Measurements from ENCODE around the gene CFAP77.

DNA sequence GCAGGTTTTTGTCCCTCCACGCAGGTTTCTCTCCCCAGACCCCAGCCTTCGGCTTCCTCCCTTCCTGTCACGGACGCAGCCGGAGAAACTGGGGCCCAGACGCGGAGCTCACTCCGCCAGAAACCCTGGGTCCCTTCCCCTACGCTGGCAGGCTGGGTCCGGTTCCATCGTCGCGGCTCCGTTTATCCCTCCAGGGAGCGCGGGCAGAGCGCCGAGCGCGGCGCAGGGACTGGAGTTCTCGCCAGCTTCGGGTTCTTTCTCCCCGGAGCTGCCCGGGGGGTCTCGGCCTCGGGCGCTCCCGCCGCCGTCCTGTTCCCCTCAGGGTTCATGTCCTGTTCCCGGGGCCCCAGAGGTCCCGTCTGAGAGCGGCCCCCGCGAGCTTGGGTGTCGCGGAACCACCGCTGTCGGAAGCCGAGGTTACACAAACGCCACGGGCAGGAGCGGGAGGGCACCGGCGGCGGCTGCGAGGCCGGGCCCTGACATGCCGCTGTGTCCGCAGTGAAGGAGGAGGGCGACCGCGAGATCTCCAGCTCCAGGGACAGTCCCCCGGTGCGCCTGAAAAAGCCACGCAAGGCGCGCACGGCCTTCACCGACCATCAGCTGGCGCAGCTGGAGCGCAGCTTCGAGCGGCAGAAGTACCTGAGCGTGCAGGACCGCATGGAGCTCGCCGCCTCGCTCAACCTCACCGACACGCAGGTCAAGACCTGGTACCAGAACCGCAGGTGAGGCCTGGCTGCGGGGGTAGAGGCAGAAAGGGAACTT lies 177.0 kb downstream of the CFAP77 start:
- TF ChIP-seq, protein P1, sequence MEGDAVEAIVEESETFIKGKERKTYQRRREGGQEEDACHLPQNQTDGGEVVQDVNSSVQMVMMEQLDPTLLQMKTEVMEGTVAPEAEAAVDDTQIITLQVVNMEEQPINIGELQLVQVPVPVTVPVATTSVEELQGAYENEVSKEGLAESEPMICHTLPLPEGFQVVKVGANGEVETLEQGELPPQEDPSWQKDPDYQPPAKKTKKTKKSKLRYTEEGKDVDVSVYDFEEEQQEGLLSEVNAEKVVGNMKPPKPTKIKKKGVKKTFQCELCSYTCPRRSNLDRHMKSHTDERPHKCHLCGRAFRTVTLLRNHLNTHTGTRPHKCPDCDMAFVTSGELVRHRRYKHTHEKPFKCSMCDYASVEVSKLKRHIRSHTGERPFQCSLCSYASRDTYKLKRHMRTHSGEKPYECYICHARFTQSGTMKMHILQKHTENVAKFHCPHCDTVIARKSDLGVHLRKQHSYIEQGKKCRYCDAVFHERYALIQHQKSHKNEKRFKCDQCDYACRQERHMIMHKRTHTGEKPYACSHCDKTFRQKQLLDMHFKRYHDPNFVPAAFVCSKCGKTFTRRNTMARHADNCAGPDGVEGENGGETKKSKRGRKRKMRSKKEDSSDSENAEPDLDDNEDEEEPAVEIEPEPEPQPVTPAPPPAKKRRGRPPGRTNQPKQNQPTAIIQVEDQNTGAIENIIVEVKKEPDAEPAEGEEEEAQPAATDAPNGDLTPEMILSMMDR (IDR thresholded peaks at IDR 0.05) = no peak
- TF ChIP-seq POLR2A (IDR thresholded peaks at IDR 0.05) = no peak
